ENCODE data around the gene SORCS3.
"Not testable (repeated sequence)": the region's sequence is repeated elsewhere in the genome, so short reads cannot be mapped to it uniquely, and the experiment has no call there.

Gene SORCS3

DNA sequence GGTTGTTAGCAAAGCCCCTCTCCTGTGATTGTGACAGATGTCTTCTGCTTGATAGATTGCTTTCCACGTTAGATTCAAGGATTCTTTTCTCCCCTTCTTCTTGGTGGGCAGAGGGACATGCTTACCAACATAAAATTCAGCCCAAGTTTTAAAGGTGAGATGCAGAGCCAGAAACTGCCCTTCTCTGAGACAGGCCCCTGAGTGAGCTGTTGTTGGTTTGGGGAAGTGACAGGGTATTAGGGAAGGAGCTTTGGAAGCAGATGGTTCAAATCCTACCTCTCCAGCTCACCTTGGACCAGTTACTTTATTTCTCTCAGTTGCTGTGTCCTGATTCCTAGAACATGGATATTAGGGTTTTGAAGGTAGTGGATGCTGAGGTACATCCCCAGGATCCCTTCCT lies 53.0 kb downstream of the SORCS3 start:
- DNase-seq = no peak

DNA sequence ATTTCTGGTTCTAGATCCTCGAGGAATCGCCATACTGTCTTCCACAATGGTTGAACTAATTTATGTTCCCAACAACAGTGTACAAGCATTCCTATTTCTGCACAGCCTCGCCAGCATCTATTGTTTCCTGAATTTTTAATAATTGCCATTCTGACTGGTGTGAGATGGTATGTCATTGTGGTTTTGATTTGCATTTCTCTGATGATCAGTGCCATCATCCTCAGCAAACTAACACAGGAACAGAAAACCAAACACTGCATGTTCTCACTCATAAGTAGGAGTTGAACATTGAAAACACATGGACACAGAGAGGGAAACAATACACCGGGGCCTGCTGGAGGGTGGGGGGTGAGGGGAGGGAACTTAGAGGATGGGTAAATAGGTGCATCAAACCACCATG lies 62.2 kb downstream of the SORCS3 start:
- not testable (repeated sequence) for DNase-seq

DNA sequence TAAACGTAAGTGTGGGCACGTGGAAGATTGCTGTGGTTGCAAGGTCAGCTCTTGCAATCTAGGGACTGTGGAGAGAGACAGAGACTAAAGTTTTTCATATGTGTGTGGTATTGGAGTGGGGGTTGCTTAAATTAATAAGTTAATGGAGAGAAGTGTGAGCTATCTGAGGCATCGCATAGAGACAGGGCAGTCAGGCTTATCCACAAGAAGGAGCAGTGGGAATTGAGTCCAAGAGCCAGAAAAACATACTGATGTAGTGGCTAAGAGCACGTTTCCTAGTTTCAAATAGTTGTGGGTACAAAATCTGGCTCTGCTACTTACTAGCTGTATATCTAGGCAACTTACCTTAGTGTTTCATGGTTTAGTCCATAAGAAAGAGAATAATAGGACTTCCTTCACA lies 65.8 kb downstream of the SORCS3 start:
- no peak for DNase-seq

DNA sequence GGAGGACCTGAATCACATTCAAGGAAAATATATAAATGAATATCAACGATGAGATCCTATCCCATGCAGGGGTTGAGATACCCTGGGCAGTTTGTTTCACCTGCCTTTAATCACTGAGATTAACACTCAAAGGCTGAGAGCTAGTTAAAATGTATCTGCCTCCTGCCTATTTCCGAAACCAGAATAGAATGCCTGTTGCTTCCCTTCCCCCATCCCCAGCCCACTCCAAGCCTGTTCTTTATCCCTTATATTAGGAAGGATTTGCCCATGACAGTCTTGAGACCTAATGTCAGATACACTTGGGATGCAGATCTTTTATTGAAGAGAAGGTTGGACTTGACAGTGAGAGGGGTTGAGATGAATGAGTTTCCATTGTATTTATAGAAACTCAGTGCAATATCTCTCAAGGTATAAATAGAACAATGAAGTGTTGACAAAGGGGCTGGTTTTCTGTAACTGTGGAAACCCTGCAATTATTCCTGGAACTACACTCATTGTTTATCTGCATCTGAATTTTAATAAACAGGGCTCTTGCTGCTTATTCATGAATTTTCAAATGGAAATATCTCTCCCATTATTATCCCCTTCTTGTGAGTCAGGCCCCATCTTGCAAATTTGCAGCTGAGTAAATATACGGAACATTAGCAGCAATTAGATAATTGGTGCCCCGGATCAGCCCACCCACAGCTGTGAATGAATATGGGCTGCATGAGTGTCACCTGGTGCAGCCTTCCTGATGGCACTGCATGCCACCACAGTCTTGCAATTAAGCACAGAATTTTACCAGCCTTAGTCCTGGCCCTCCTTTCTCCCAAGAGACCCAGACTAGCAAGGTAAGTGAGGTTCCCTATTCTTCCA lies 66.7 kb downstream of the SORCS3 start:
- DNase-seq = no peak

DNA sequence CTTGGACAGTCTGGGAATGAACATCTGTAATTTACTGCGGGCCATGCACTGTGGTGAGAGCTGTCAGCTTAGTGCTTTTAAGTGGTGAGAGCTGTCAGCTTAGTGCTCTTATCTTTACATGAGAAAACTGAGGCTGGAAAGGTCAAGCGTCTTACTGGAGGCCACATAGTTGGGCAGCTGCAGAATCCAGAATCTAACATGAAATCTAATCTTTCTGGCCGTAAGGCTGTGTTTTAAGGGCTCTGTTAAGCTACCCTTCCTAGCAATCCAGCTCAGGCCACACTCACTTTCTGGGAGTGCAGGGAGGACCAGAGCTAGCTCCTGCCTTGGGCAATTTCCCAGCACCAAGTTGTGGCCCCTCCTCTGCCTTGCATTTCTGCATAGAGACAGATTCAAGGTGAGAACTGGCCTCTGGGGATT lies 70.2 kb downstream of the SORCS3 start:
- DNase-seq = no peak

DNA sequence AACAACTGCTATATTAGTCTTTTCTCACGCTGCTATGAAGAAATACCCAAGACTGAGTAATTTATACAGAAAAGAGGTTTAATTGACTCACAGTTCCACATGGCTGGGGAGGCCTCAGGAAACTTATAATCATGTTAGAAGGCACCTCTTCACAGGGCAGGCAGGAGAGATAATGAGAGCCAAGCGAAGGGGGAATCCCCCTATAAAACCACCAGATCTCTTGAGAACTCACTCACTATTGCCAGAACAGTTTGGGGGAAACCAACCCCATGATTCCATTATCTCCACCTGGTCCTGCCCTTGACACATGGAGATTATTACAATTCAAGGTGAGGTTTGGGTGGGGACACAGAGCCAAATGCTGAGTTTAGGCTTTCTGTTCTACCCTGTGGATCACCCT lies 89.5 kb downstream of the SORCS3 start:
- not testable (repeated sequence) for DNase-seq

DNA sequence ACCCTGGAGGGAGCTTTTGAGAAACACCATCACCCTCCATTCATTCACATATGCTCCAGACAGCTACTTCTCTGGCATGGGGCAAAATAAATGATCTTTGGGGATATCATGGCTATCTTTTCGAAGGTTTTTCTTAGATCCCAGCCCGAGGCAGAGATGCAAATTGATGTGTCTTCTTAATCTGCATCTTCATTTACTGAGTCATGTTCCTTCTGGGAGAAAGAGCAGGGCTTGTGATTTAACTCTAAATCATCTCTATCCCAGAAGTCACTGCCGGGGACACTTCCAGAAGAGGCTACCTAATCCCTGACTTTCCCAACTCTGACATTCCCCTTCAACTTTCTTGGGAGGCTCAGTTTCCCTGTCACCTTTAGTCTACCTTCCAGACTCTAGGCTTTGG lies 90.1 kb downstream of the SORCS3 start:
- DNase-seq = no peak

DNA sequence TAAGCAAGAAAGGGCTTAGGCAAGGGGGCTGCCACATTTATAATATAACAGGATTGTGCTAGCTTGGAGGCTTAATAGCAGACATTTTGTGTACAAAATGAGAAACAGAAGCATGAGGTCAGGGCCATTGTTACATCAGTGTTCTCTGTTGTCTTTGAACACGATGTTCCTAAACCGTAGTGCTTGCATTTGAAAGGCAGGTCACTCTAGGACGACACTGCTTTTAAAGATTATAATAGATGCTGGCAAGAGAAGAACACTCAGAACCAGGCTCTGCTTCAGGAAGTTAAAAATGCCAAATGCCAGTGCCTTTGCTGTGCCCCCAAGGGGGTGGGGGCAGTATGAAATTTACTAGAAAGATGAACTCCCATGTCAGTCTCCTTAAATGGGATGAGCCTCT lies 91.1 kb downstream of the SORCS3 start:
- no peak for DNase-seq

DNA sequence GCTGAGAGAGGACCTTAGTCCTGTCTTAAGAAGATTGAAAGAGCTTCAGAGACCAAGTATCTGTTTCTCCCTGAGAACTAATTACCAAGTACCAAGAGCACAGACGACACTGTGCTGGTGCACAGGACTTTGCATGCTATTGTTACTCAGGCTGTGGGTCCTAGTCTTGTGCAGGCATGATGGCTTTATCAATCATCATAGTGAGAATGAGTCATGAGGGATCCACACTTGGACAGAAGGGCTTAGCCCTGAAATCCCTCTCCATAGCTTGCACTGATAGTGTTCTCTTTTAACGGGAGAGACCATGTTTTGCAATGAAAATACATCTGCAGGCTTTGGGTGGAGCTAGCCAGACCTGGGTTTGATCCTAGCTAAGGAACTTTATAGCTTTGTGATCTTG lies 93.3 kb downstream of the SORCS3 start:
- DNase-seq = no peak

DNA sequence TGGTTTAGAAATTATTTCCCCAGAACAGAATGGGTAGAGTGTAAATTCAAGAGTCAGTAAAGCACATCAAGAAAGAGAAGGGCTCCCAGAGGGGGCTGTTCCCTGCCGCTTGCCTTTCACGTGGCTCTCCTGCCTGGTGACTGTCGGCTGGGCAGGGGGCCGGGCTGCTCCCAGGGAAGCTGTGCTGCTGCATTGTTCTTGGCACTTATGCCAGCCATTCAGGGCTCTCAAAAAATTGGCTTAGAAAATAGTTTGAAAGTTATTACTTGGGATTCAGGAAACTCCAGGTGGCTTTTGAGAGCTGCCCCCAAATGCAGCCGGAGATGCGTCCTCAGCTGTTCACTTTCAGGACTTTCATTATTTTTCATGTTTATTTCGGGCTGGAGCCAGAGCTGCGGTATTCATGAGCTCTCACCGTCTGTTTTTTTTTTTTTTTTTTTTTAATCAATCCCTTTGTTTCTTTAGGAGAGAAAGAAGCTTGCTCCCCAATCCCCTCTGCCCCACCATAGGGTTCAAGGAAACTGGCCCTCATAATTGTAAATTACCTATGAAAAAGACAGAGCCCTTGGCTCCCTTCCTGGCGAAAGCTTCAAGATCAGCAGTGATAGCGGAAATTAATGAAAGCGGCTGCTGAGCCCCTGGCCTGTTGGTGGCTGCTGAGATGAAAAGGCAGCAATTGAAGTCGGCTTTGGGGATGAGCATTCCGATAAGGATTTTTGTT lies 94.1 kb downstream of the SORCS3 start:
- no peak for DNase-seq

DNA sequence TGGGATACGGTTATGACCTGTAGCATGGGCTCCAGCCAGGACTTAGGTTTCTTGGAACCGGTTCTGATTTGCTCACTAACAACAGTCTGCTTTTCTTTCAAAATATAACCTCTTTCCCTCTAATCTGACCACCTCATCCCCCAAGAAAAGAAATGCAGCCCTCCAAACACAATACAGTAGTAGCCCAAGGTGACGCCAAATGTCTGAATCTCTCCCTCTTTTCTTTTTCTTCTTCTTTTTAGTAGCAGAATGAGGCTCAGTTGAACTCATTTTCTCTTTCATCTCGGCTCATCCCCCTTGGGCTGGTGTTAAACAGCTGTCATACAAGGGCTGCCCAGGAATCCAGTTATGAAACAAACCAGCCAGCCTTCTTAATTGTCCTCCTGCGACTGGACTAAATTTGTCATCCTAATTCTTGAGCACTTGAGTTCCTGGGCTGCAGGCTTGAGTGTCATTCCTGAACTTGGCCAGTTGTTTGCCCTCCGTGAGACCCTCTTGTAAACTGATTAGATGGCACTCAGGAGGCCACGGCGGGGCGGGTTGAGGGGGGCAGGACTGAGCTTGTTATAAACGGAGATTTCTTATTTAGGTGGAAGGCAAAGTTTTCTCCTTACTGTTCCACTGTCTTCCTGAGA lies 94.8 kb downstream of the SORCS3 start:
- DNase-seq = no peak

DNA sequence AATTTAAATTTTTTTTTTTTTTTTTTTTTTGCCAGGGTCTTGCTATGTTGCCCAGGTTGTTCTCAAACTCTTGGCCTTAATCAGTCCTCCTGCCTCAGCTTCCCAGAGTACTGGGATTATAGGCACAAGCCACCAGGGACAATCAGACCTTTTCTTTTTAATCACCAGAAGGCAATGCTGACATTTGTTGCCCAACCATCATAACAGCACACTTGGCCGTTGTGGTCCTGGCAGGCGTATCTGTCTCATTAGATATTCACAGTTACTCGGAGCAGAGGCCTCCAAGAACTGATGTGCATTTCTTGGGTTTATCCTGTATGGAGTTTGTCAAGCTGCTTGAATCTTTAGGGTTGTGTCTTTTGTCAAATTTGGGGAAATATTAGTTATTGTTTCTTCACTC lies 100.0 kb downstream of the SORCS3 start:
- DNase-seq = no peak

DNA sequence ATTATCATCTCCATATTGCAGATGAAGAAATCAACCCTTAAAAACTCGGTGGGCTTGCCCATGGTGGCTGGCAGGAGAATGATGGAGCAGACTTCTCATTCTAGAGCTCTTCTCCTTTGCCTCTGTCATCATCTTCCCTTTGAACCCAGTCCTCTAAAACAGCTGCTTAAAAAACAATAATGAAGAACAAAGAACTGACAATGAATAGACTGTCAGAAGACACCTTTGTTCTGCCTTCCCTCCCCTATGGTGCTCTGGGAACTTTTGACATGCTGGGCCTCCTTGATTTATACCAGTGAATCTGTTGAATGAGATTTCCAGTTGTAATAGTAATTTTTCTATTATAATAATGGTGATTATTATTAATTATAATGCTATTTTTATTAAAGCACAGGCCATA lies 103.0 kb downstream of the SORCS3 start:
- no peak for DNase-seq

DNA sequence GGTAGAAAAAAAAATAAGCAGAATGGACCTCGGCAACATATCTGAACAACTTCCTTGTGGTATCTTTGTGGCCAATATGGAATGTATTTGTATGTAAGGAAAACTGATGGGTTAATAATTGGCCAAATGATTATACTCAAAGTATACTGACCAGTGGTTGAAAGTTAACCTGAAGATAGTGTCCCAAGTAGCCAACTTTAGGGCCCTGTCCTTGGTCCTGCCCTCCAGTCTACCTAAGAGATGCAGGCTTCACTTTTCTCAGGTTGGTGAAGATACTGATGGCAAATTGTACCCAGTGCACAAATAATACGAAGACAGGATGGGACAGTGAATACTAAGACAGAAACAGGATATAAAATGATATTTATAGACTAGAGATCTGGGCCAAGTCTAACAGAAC lies 109.2 kb downstream of the SORCS3 start:
- no peak for DNase-seq

DNA sequence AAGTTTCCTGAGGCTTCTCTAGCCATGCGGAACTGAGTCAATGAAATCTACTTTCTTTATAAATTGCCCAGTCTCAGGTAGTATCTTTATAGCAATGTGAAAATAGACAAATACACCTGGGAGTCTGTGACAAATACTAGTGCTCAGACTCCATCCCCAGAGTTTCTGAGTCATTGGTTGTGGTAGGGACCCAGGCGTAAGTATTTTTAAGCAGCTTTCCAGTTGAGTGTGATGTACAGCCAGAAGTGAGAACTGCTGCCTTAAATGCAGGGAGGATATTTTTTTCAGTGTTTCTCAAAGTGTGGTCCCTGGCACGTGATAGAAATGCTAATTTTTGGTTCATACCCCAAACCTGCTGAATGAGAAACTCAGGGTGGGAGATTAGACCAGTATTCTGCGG lies 121.7 kb downstream of the SORCS3 start:
- DNase-seq = no peak

DNA sequence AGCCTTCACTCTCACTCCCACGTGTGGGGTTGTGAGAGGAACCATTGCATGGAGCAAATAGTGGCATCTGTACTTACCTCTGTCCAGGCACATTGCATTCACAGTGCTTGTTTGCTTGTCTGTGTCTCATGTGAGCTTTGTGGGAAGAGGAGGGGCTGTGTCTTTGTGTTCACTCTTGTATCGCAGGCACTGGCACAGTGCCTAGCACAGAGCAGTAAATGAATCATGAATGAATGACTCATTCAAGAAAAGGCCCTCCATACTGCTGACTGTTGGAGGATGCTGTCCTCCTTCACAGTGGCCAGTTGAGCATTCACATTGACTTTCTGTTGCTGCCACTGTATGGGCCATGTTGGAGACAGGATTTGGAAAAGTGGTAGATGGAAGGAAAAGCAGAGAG lies 125.3 kb downstream of the SORCS3 start:
- no peak for DNase-seq

DNA sequence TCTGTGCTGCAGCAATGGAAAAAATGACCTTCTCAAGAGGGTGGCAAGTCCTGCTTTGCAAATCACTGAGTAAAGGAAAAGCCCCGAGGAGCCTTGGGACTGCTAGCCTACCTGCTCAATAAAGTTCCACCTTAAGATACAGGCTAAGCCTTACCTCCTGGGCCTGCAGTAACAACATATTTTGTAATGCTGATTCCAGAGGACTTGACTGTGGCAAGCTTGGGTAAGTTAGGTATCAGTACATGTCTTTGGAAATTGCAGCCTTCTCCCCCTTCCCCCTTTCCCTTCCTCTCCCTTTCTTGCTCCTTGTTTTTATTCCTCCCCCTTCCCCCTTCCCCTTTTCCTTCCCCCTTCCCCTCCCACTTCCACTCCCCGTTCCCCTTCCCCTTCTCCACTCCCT lies 126.2 kb downstream of the SORCS3 start:
- DNase-seq = no peak

DNA sequence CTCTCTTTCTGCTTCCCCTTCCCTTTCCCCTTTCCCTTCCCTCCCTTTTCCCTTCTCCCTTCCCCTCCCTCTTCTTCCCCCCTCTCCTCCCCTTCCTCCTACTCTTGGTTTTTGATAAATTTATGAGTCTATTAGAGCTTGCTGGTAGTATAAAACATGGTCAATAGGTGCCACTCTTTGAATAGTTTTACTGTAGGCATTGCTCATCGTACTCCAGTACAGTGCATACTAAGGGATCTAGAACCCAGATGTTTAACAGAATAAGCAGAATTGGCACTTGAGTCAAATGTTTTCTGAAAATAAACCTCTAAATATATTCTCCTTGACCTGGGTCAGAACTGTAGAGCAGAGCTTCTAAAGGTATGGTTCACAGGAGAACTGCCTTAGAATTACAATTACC lies 126.7 kb downstream of the SORCS3 start:
- DNase-seq = no peak

DNA sequence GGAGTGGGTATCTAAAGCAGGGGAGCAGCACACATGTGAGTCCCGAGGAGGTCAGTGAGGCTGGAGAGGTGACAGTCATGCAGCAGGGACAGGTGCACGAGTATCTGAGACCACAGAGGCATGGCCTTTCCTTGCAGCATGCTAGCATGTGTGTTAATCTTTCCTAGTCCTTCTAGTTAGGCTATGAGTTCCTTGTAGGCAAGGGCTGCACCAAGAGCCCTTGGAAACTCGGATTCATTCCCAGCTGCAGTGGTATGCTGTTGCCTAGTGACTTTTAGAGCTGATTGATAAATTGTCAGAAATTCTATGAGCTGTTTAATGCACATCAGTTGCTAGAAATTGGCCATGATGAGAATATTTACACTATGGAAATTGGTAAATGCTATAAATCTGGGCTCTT lies 132.0 kb downstream of the SORCS3 start:
- no peak for DNase-seq

DNA sequence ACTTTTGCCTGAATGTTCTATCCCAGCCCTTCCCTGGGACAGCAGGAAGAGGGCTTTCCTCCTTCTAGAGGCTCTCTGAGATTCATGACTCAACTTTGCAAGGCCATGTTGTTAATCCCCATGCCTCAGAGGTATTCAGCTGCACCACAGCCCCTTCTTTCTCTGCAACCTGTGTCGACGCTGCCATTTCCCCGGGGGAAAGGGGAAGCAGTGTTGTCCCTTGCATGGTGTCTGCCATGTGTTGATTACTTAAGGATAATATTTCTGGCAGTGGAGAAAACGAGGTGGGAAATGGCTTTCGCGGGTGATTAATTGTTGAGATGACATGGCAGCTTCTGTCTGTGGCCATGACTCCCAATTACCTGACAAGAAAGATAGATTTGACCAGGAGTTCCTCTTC lies 133.1 kb downstream of the SORCS3 start:
- DNase-seq = no peak

DNA sequence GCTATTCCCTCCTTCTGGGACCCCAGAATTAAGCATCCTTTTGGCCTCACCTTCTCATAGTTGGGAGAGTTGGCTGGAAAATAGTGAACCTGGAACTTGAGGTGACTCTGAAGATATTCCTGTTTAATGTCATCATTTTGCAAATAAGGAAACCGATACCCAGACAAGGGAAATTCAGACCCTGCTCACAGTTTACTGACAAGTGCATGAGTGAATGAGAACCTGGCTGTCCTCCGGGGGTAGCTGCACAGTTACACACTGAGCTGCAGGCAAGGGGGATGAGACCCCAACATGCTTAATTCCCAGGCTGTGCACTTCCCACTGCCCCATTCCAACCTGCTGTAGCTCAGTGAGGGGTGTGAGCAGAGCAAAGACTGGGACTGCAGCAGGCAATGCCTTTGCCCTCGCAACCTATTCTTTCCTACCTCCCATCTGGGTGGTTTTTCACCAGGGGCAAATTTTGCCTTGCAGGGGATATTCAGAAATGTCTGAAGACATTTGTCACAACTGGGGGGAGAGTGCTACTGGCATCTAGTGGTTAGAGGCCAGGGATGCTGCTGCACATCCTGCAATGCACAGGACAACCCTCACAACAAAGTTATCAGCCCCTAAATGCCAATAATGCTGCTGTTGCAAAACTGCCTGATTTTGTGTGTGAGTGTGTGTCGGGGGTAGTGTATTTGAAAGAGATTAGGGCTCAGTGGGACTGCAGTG lies 136.2 kb downstream of the SORCS3 start:
- no peak for DNase-seq

DNA sequence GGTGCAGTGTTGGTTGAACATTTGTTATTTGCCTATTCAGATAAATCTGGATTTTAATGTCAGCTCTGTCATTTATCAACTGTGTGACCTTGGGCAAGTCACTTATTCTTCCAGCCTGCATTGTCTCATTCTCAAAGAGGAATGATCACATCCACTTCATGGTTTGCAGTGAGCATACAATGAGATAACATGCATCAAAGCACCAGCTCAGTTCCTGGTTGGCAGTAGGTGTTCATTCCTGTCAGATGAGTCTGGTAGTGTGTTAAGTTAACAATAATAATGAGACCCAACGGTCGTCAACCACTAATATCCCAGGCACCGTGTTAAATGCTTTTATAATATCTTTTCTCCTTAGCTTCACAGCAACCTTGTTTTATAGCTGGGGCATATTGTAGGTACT lies 137.3 kb downstream of the SORCS3 start:
- DNase-seq = no peak

DNA sequence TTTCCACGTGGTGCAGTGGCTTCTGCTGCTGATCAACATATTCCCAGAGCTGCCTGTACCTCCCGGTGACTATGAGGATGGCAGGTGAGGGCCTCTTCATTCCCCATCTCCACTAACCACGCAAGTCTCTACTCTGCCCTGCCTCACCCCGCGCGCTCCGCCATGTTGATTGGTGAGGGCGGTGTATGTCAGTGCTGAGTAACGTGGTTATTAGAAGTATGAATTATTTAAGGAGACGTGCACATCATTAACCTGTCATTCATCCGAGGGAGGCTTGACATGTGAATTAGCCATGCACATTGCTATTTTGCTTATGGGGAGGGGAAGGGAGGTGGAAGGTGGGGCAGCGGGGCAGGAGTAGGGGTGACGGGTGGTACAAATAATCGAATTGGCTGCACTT lies 138.6 kb downstream of the SORCS3 start:
- DNase-seq = no peak

All from suppressor macrophage treated with lipopolysaccharide for 4 hours (primary cell).